OCI-LY1 (cell line): ENCODE data around the gene CCL14.

Experiments used
- H2AFZ ChIP-seq: fragments of 200-600 bp; sonication (generic), shearing (Covaris generic); 2 replicates; pipeline ENCODE4 v1.6.0; 2014; ENCODE audit warnings: antibody characterized with exemption, mild to moderate bottlenecking, low read length
- H3F3A ChIP-seq: fragments of 200-600 bp; sonication (generic), shearing (Covaris generic); 2 replicates; pipeline ENCODE4 v1.6.0; 2014; ENCODE audit warnings: mild to moderate bottlenecking, antibody characterized with exemption, low read length, moderate library complexity; ENCODE audit not compliant: insufficient read depth
- H3K27ac ChIP-seq: fragments of 200-600 bp; sonication (generic); 2 replicates; pipeline ENCODE4 v1.5.1; 2014; ENCODE audit warnings: low read length, mixed run types, mild to moderate bottlenecking, low read depth; ENCODE audit not compliant: poor library complexity, severe bottlenecking
- H3K27me3 ChIP-seq: fragments of 200-600 bp; sonication (generic); 2 replicates; pipeline ENCODE4 v1.6.0; 2014; ENCODE audit warnings: antibody characterized with exemption, mild to moderate bottlenecking, low read length, moderate library complexity; ENCODE audit not compliant: insufficient read depth
- H3K36me3 ChIP-seq: fragments of 200-600 bp; sonication (generic); 2 replicates; pipeline ENCODE4 v1.6.1; 2014; ENCODE audit warnings: mild to moderate bottlenecking, antibody characterized with exemption, low read length, moderate library complexity, mixed read lengths; ENCODE audit not compliant: insufficient read depth
- H3K4me1 ChIP-seq: fragments of 200-600 bp; sonication (generic); 2 replicates; pipeline ENCODE4 v1.5.1; 2014; ENCODE audit warnings: mild to moderate bottlenecking, low read length, moderate library complexity; ENCODE audit not compliant: insufficient read depth, severe bottlenecking
- H3K4me2 ChIP-seq: fragments of 200-600 bp; sonication (generic), shearing (Covaris generic); 2 replicates; pipeline ENCODE4 v1.6.1; 2014; ENCODE audit warnings: low read length
- H3K4me3 ChIP-seq: fragments of 200-600 bp; sonication (generic); 2 replicates; pipeline ENCODE4 v1.5.1; 2014; ENCODE audit warnings: low read length, low read depth, mild to moderate bottlenecking, mixed read lengths; ENCODE audit not compliant: poor library complexity, severe bottlenecking
- H3K79me2 ChIP-seq: fragments of 200-600 bp; shearing (Covaris generic); 2 replicates; pipeline ENCODE4 v1.6.1; 2016; ENCODE audit warnings: mixed run types, low read length, mixed read lengths; ENCODE audit not compliant: insufficient read depth
- H3K9ac ChIP-seq: fragments of 200-600 bp; sonication (generic), shearing (Covaris generic); 2 replicates; pipeline ENCODE4 v1.6.1; 2014; ENCODE audit warnings: mild to moderate bottlenecking, low read length, mixed read lengths
- H3K9me2 ChIP-seq: fragments of 200-600 bp; sonication (generic), shearing (Covaris generic); 2 replicates; pipeline ENCODE4 v1.6.1; 2014; ENCODE audit warnings: low read depth, mild to moderate bottlenecking, low read length, mixed read lengths
- H3K9me3 ChIP-seq: fragments of 200-600 bp; shearing (Covaris generic); 2 replicates; pipeline ENCODE4 v1.6.1; 2014; ENCODE audit warnings: low read length, mixed read lengths
- H4K20me1 ChIP-seq: fragments of 200-600 bp; sonication (generic), shearing (Covaris generic); 2 replicates; pipeline ENCODE4 v1.6.0; 2016; ENCODE audit warnings: mild to moderate bottlenecking, low read length; ENCODE audit not compliant: insufficient read depth
- EZH2 ChIP-seq: fragments of 200-600 bp; sonication (generic), shearing (Covaris generic); IDR thresholded peaks from 2 replicates; pipeline ENCODE4 v1.8.0; 2017; ENCODE audit warnings: borderline replicate concordance, mixed run types, mild to moderate bottlenecking, antibody characterized with exemption, low read length, moderate library complexity, mixed read lengths
- TF ChIP-seq, protein P1 (sequence below): fragments of 200-600 bp; sonication (generic), shearing (Covaris generic); IDR thresholded peaks from 2 replicates; pipeline ENCODE4 v1.5.1; 2017; ENCODE audit warnings: mild to moderate bottlenecking, antibody characterized with exemption, low read length, moderate library complexity, mixed read lengths

Gene CCL14

DNA sequence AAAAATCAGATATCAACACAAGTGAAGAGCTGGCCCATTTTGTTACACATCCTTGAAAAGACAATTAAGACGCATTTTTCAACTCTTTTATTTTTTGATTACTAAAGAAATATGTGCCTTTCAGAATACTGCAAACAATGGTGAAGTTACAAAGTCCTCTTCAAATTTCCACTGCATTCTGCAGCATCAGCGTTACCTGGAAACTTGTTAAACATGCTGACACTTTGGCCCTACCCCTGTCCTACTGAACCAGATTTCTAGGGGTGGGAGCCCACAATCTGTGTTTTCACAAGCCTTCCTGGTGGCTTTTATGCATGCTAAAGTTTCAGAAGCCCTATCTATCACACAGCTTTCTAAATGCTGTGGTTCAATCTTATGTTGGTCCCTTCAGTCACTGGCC, 4.5 kb upstream of the CCL14 start:
- Histone ChIP-seq H3K27me3 (no peaks in the 10 kb centered on the region), H2AFZ (no peak overlapping the region), H3K9me3 (0 out of 2 replicates have a peak, but pooled peaks cover 3% of the 10 kb centered on the region), H3K9me2 (no peaks in the 10 kb centered on the region), H3K79me2 (no peaks in the 10 kb centered on the region), H3K36me3 (no peaks in the 10 kb centered on the region), H3K27ac (no peak overlapping the region), H3K4me2 (no peak overlapping the region), H3K9ac (no peak overlapping the region), H4K20me1 (no peaks in the 10 kb centered on the region), H3K4me3 (no peak overlapping the region), H3K4me1 (no peaks in the 10 kb centered on the region), H3F3A (no peaks in the 10 kb centered on the region)
- TF ChIP-seq EZH2 = no peak
- TF ChIP-seq, protein P1, sequence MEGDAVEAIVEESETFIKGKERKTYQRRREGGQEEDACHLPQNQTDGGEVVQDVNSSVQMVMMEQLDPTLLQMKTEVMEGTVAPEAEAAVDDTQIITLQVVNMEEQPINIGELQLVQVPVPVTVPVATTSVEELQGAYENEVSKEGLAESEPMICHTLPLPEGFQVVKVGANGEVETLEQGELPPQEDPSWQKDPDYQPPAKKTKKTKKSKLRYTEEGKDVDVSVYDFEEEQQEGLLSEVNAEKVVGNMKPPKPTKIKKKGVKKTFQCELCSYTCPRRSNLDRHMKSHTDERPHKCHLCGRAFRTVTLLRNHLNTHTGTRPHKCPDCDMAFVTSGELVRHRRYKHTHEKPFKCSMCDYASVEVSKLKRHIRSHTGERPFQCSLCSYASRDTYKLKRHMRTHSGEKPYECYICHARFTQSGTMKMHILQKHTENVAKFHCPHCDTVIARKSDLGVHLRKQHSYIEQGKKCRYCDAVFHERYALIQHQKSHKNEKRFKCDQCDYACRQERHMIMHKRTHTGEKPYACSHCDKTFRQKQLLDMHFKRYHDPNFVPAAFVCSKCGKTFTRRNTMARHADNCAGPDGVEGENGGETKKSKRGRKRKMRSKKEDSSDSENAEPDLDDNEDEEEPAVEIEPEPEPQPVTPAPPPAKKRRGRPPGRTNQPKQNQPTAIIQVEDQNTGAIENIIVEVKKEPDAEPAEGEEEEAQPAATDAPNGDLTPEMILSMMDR = no peak

DNA sequence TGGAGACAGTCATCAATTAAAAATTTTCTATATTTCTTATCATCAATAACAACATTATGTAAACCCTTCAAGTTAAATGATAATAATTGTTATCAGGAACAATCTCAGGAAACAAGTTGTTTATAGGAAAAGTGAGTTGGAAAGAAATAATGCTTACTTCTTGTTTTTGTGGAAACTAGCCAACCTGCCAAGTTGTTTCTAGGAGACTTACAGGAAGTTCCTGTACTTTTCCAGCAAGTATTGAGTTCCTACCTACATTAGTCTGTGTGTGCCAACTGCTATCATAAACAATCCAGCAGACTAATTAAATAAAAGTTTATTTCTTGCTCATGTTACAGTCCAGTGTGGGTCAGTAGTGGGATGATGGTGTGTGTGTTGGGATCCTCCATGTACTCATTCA, 1.6 kb upstream of the CCL14 start:
- Histone ChIP-seq H3K27me3 (no peaks in the 10 kb centered on the region), H3K27ac (no peak overlapping the region), H3F3A (no peaks in the 10 kb centered on the region), H3K9me3 (no peaks in the 10 kb centered on the region), H3K9me2 (no peaks in the 10 kb centered on the region), H3K9ac (no peak overlapping the region), H3K79me2 (no peaks in the 10 kb centered on the region), H3K36me3 (no peaks in the 10 kb centered on the region), H3K4me2 (no peak overlapping the region), H2AFZ (no peak overlapping the region), H4K20me1 (no peaks in the 10 kb centered on the region), H3K4me3 (no peak overlapping the region), H3K4me1 (no peaks in the 10 kb centered on the region)
- TF ChIP-seq, protein P1 = no peak
- no peak for TF ChIP-seq EZH2

DNA sequence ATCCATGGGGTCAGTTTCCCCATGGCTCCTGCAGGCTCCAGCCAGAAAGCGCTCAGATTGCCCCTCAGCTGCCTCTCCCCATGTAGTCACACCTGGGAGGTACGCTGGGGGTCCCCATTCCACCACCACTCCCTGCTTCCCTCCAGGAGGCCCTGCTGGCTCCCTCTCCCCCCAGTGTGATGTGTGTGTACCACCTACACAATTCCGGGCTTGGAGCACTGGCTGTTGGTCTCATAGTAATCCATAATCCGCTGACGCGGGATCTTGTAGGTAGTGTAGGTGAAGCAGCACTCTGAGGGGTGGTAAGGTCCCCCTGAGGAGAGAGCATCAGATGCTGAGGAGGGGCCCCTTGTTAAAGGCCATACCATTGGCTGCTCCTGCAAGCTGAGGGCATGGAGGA, 2.4 kb downstream of the CCL14 start:
- no peaks in the 10 kb centered on the region for H3K36me3 ChIP-seq
- TF ChIP-seq, protein P1 = no peak
- no peak for TF ChIP-seq EZH2
- H3K9me3 ChIP-seq = no peaks in the 10 kb centered on the region
- no peaks in the 10 kb centered on the region for H3K9me2 ChIP-seq
- 0 out of 2 replicates have a peak, but pooled peaks cover 3% of the 10 kb centered on the region for H3K27me3 ChIP-seq
- no peak overlapping the region for H2AFZ ChIP-seq
- no peaks in the 10 kb centered on the region for H3K4me1 ChIP-seq
- no peak overlapping the region for H3K27ac ChIP-seq
- H3K4me3 ChIP-seq = no peak overlapping the region
- H3K79me2 ChIP-seq = no peaks in the 10 kb centered on the region
- H3K4me2 ChIP-seq = no peak overlapping the region
- H3F3A ChIP-seq = no peaks in the 10 kb centered on the region
- no peak overlapping the region for H3K9ac ChIP-seq
- H4K20me1 ChIP-seq = no peaks in the 10 kb centered on the region
